ENCODE measurements around the gene TCERG1L. TPM values are rescaled to one million over a fixed set of nuclear protein-coding genes. Genes with fewer than 3 reads are reported as not detected.

The TCERG1L gene
- total RNA-seq, 1 experiment from 2014 or later: not detected

DNA sequence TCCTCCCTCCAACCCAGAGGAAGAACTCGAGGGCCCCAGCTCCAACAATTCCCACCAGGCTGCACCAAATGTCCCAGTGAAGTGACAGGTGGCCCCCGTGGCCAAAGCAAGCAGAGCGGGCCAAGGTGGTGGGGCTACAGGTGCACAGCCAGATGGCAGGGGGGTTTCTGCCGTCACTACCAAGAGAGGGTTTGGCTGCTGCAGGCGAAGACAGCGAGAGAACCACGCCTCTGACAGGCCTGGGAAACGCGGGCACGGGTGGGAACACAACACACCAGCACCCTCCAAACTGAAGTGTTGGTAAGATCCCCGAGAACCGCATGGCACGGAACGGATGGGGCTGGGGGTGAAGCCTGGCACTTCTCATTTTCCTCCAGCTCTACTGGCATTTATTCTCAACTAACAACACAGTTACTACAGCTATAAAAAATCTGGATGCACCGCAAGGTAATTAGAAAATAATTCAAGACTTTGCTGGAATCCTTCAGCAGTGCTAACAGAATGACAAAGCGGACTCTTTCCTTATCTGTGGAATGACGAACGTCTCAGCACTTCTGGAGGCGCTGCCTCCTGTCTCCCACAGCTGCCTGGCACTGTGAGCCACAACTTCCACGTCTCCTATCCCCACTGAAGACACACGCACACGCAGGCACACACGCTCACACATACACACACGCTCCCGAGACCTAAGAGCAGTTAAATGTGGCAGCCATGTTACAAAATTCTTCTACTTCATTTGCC is 167.9 kb downstream of the TCERG1L start:
- TF ChIP-seq EZH2 (IDR thresholded peaks at IDR 0.05; ENCODE audit: low read depth) (no peak), CTCF (conservative IDR thresholded peaks at IDR 0.05) (no peak)
- H3K9me3 ChIP-seq (ENCODE audit: insufficient read depth, low read depth): no peaks in the 10 kb centered on the region
- H2AFZ ChIP-seq: no peak overlapping the region
- intact Hi-C loops (cut with micrococcal nuclease; ENCODE audit: unreplicated experiment): no loop called here
- no peaks in the 10 kb centered on the region for H3K79me2 ChIP-seq (ENCODE audit: low read depth)
- H4K20me1 ChIP-seq (ENCODE audit: insufficient read depth): no peaks in the 10 kb centered on the region
- no peaks in the 10 kb centered on the region for H3K4me1 ChIP-seq (replicated peaks; ENCODE audit: insufficient read depth)
- H3K9me2 ChIP-seq (ENCODE audit: insufficient read depth): no peaks in the 10 kb centered on the region
- ChIA-PET CTCF (no interaction called here), POLR2A (ENCODE audit: unreplicated experiment) (no interaction called here)
- H3K4me2 ChIP-seq: no peak overlapping the region
- H3K27me3 ChIP-seq (ENCODE audit: insufficient read depth, low read depth): peaks cover 50% of the 10 kb centered on the region
- BruUV-seq (replicated peaks): no TSS peak
- no peak for DNase-seq
- no peak overlapping the region for H3K4me3 ChIP-seq
- no peak overlapping the region for H3K27ac ChIP-seq
- no peaks in the 10 kb centered on the region for H3F3A ChIP-seq (ENCODE audit: insufficient read depth, low read depth)
- H3K36me3 ChIP-seq (ENCODE audit: low read depth): no peaks in the 10 kb centered on the region

- H3F3A ChIP-seq (ENCODE audit: insufficient read depth, low read depth): no peaks in the 10 kb centered on the region
- no peak for TF ChIP-seq CTCF (conservative IDR thresholded peaks at IDR 0.05)
- TF ChIP-seq EZH2 (IDR thresholded peaks at IDR 0.05; ENCODE audit: low read depth): no peak
- CTCF ChIA-PET: no interaction called here
- no peaks in the 10 kb centered on the region for H3K4me1 ChIP-seq (replicated peaks; ENCODE audit: insufficient read depth)
- no peaks in the 10 kb centered on the region for H4K20me1 ChIP-seq (ENCODE audit: insufficient read depth)
- no peaks in the 10 kb centered on the region for H3K36me3 ChIP-seq (ENCODE audit: low read depth)
- BruUV-seq (replicated peaks): no TSS peak
- no peaks in the 10 kb centered on the region for H3K79me2 ChIP-seq (ENCODE audit: low read depth)
- peaks cover 57% of the 10 kb centered on the region for H3K27me3 ChIP-seq (ENCODE audit: insufficient read depth, low read depth)
- no peaks in the 10 kb centered on the region for H3K9me3 ChIP-seq (ENCODE audit: insufficient read depth, low read depth)
- no peak for DNase-seq
- H2AFZ ChIP-seq: no peak overlapping the region
- H3K9me2 ChIP-seq (ENCODE audit: insufficient read depth): no peaks in the 10 kb centered on the region
- intact Hi-C loops (cut with micrococcal nuclease; ENCODE audit: unreplicated experiment): no loop called here
- no peak overlapping the region for H3K4me2 ChIP-seq
- no peak overlapping the region for H3K27ac ChIP-seq
- POLR2A ChIA-PET (ENCODE audit: unreplicated experiment): no interaction called here
- H3K4me3 ChIP-seq: no peak overlapping the region
These were observed 168.8 kb downstream of the TCERG1L start for GRCh38 chr10:131142517-131143380.

- peaks cover 62% of the 10 kb centered on the region for H3K27me3 ChIP-seq (ENCODE audit: insufficient read depth, low read depth)
- CTCF ChIA-PET: no interaction called here
- no peak overlapping the region for H3K27ac ChIP-seq
- no peaks in the 10 kb centered on the region for H3K9me3 ChIP-seq (ENCODE audit: insufficient read depth, low read depth)
- no peak overlapping the region for H2AFZ ChIP-seq
- no TSS peak for BruUV-seq (replicated peaks)
- POLR2A ChIA-PET (ENCODE audit: unreplicated experiment): no interaction called here
- H3K9me2 ChIP-seq (ENCODE audit: insufficient read depth): no peaks in the 10 kb centered on the region
- intact Hi-C loops (cut with micrococcal nuclease; ENCODE audit: unreplicated experiment): no loop called here
- no peaks in the 10 kb centered on the region for H3K36me3 ChIP-seq (ENCODE audit: low read depth)
- TF ChIP-seq EZH2 (IDR thresholded peaks at IDR 0.05; ENCODE audit: low read depth) (no peak), CTCF (conservative IDR thresholded peaks at IDR 0.05) (no peak)
- no peaks in the 10 kb centered on the region for H4K20me1 ChIP-seq (ENCODE audit: insufficient read depth)
- H3K4me2 ChIP-seq: no peak overlapping the region
- no peaks in the 10 kb centered on the region for H3F3A ChIP-seq (ENCODE audit: insufficient read depth, low read depth)
- no peaks in the 10 kb centered on the region for H3K79me2 ChIP-seq (ENCODE audit: low read depth)
- H3K4me1 ChIP-seq (replicated peaks; ENCODE audit: insufficient read depth): no peaks in the 10 kb centered on the region
- H3K4me3 ChIP-seq: no peak overlapping the region
- DNase-seq: no peak
These were observed 169.6 kb downstream of the TCERG1L start for GRCh38 chr10:131141645-131142516.

Data from PC-9 (cell line).